ENCODE measurements around the gene MFSD12.

The MFSD12 gene

DNA sequence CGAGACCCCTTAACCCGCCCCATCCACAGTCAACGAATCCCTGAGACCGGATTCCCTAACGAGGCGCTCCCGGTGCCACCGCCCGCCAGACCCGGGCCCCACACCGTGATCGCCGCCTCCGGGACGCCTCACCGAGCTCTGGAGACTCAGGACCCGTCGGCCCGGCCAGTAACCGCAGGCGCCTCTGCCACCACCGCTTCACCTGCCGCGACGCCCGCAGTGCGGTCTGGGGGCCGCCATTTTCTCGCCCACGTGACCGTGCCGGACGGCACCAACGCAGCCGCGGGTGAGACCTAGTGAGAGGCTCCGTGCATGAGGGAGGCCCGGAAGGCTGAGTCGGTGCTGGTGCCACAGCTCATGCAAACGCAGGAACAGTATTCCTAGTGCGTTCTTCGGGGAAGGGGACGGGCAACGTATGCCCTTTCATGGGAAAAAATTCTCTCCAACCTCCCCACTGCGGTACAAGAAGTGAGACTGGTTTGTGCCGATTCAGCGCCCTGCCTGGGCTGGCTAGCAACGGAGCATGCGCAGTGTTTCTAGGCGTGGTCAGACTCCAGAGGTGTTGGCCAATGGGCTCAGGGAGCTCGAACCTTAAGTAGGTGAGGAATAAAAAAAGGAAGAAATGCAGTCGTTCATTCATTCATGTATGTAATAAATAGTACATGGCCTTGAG is 56.8 kb downstream of the MFSD12 start, which contains the start of gene DOHH (continued):
- TF ChIP-seq ZFP37 (tag by site-specific recombination; IDR thresholded peaks at IDR 0.05) (peak; percentile 69; the same call in 1 of the 2 replicates), YY2 (tag by site-specific recombination; IDR thresholded peaks at IDR 0.05) (peak; percentile 100), ZNF843 (tag by site-specific recombination; IDR thresholded peaks at IDR 0.05) (peak; percentile 58; the same call in 1 of the 2 replicates), SP3 (tag by site-specific recombination; IDR thresholded peaks at IDR 0.05) (peak; percentile 76), ZNF202 (tag by site-specific recombination; IDR thresholded peaks at IDR 0.05; ENCODE audit: borderline replicate concordance) (no peak), ZNF549 (tag by site-specific recombination; IDR thresholded peaks at IDR 0.05) (no peak), ZNF660 (tag by site-specific recombination; IDR thresholded peaks at IDR 0.05) (0 out of 2 replicates have a peak, but pooled peaks have one; percentile 75), HOXC10 (CRISPR knock-in tag; IDR thresholded peaks at IDR 0.05) (no peak), ZNF394 (tag by site-specific recombination; IDR thresholded peaks at IDR 0.05; ENCODE audit: borderline replicate concordance) (peak; percentile 64), ZBTB17 (tag by site-specific recombination; IDR thresholded peaks at IDR 0.05) (peak; percentile 80), ZNF76 (tag by site-specific recombination; IDR thresholded peaks at IDR 0.05; ENCODE audit: borderline replicate concordance, low read depth) (peak; percentile 93), ZNF391 (tag by site-specific recombination; IDR thresholded peaks at IDR 0.05; ENCODE audit: borderline replicate concordance, low read depth) (peak; percentile 76; the same call in 1 of the 2 replicates)
- TF ChIP-seq, protein P1, sequence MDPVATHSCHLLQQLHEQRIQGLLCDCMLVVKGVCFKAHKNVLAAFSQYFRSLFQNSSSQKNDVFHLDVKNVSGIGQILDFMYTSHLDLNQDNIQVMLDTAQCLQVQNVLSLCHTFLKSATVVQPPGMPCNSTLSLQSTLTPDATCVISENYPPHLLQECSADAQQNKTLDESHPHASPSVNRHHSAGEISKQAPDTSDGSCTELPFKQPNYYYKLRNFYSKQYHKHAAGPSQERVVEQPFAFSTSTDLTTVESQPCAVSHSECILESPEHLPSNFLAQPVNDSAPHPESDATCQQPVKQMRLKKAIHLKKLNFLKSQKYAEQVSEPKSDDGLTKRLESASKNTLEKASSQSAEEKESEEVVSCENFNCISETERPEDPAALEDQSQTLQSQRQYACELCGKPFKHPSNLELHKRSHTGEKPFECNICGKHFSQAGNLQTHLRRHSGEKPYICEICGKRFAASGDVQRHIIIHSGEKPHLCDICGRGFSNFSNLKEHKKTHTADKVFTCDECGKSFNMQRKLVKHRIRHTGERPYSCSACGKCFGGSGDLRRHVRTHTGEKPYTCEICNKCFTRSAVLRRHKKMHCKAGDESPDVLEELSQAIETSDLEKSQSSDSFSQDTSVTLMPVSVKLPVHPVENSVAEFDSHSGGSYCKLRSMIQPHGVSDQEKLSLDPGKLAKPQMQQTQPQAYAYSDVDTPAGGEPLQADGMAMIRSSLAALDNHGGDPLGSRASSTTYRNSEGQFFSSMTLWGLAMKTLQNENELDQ (tag by site-specific recombination; IDR thresholded peaks at IDR 0.05; ENCODE audit: low read depth): no peak
- TF ChIP-seq, protein P2, sequence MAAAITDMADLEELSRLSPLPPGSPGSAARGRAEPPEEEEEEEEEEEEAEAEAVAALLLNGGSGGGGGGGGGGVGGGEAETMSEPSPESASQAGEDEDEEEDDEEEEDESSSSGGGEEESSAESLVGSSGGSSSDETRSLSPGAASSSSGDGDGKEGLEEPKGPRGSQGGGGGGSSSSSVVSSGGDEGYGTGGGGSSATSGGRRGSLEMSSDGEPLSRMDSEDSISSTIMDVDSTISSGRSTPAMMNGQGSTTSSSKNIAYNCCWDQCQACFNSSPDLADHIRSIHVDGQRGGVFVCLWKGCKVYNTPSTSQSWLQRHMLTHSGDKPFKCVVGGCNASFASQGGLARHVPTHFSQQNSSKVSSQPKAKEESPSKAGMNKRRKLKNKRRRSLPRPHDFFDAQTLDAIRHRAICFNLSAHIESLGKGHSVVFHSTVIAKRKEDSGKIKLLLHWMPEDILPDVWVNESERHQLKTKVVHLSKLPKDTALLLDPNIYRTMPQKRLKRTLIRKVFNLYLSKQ (tag by site-specific recombination; IDR thresholded peaks at IDR 0.05; ENCODE audit: borderline replicate concordance): no peak
- TF ChIP-seq, protein P3, sequence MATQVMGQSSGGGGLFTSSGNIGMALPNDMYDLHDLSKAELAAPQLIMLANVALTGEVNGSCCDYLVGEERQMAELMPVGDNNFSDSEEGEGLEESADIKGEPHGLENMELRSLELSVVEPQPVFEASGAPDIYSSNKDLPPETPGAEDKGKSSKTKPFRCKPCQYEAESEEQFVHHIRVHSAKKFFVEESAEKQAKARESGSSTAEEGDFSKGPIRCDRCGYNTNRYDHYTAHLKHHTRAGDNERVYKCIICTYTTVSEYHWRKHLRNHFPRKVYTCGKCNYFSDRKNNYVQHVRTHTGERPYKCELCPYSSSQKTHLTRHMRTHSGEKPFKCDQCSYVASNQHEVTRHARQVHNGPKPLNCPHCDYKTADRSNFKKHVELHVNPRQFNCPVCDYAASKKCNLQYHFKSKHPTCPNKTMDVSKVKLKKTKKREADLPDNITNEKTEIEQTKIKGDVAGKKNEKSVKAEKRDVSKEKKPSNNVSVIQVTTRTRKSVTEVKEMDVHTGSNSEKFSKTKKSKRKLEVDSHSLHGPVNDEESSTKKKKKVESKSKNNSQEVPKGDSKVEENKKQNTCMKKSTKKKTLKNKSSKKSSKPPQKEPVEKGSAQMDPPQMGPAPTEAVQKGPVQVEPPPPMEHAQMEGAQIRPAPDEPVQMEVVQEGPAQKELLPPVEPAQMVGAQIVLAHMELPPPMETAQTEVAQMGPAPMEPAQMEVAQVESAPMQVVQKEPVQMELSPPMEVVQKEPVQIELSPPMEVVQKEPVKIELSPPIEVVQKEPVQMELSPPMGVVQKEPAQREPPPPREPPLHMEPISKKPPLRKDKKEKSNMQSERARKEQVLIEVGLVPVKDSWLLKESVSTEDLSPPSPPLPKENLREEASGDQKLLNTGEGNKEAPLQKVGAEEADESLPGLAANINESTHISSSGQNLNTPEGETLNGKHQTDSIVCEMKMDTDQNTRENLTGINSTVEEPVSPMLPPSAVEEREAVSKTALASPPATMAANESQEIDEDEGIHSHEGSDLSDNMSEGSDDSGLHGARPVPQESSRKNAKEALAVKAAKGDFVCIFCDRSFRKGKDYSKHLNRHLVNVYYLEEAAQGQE (tag by site-specific recombination; IDR thresholded peaks at IDR 0.05): peak; percentile 37; the same call in 1 of the 2 replicates
- TF ChIP-seq, protein P4, sequence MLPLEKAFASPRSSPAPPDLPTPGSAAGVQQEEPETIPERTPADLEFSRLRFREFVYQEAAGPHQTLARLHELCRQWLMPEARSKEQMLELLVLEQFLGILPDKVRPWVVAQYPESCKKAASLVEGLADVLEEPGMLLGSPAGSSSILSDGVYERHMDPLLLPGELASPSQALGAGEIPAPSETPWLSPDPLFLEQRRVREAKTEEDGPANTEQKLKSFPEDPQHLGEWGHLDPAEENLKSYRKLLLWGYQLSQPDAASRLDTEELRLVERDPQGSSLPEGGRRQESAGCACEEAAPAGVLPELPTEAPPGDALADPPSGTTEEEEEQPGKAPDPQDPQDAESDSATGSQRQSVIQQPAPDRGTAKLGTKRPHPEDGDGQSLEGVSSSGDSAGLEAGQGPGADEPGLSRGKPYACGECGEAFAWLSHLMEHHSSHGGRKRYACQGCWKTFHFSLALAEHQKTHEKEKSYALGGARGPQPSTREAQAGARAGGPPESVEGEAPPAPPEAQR (tag by site-specific recombination; IDR thresholded peaks at IDR 0.05): peak; percentile 73; the same call in 1 of the 2 replicates
- TF ChIP-seq, protein P5, sequence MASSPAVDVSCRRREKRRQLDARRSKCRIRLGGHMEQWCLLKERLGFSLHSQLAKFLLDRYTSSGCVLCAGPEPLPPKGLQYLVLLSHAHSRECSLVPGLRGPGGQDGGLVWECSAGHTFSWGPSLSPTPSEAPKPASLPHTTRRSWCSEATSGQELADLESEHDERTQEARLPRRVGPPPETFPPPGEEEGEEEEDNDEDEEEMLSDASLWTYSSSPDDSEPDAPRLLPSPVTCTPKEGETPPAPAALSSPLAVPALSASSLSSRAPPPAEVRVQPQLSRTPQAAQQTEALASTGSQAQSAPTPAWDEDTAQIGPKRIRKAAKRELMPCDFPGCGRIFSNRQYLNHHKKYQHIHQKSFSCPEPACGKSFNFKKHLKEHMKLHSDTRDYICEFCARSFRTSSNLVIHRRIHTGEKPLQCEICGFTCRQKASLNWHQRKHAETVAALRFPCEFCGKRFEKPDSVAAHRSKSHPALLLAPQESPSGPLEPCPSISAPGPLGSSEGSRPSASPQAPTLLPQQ (tag by site-specific recombination; IDR thresholded peaks at IDR 0.05): peak; percentile 84
- TF ChIP-seq, protein P6, sequence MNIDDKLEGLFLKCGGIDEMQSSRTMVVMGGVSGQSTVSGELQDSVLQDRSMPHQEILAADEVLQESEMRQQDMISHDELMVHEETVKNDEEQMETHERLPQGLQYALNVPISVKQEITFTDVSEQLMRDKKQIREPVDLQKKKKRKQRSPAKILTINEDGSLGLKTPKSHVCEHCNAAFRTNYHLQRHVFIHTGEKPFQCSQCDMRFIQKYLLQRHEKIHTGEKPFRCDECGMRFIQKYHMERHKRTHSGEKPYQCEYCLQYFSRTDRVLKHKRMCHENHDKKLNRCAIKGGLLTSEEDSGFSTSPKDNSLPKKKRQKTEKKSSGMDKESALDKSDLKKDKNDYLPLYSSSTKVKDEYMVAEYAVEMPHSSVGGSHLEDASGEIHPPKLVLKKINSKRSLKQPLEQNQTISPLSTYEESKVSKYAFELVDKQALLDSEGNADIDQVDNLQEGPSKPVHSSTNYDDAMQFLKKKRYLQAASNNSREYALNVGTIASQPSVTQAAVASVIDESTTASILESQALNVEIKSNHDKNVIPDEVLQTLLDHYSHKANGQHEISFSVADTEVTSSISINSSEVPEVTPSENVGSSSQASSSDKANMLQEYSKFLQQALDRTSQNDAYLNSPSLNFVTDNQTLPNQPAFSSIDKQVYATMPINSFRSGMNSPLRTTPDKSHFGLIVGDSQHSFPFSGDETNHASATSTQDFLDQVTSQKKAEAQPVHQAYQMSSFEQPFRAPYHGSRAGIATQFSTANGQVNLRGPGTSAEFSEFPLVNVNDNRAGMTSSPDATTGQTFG (tag by site-specific recombination; IDR thresholded peaks at IDR 0.05; ENCODE audit: borderline replicate concordance): peak; percentile 62; the same call in 1 of the 2 replicates
- TF ChIP-seq, protein P7, sequence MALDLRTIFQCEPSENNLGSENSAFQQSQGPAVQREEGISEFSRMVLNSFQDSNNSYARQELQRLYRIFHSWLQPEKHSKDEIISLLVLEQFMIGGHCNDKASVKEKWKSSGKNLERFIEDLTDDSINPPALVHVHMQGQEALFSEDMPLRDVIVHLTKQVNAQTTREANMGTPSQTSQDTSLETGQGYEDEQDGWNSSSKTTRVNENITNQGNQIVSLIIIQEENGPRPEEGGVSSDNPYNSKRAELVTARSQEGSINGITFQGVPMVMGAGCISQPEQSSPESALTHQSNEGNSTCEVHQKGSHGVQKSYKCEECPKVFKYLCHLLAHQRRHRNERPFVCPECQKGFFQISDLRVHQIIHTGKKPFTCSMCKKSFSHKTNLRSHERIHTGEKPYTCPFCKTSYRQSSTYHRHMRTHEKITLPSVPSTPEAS (tag by site-specific recombination; IDR thresholded peaks at IDR 0.05): peak; percentile 56; the same call in 1 of the 2 replicates
- TF ChIP-seq, protein P8, sequence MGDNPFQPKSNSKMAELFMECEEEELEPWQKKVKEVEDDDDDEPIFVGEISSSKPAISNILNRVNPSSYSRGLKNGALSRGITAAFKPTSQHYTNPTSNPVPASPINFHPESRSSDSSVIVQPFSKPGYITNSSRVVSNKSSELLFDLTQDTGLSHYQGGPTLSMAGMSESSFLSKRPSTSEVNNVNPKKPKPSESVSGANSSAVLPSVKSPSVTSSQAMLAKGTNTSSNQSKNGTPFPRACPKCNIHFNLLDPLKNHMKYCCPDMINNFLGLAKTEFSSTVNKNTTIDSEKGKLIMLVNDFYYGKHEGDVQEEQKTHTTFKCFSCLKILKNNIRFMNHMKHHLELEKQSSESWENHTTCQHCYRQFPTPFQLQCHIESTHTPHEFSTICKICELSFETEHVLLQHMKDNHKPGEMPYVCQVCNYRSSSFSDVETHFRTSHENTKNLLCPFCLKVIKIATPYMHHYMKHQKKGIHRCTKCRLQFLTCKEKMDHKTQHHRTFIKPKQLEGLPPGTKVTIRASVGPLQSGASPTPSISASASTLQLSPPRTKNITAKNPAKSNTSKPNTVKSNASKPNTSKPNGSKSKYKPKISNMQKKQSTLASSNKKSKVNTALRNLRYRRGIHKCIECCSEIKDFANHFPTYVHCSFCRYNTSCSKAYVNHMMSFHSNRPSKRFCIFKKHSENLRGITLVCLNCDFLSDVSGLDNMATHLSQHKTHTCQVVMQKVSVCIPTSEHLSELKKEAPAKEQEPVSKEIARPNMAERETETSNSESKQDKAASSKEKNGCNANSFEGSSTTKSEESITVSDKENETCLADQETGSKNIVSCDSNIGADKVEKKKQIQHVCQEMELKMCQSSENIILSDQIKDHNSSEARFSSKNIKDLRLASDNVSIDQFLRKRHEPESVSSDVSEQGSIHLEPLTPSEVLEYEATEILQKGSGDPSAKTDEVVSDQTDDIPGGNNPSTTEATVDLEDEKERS (tag by site-specific recombination; IDR thresholded peaks at IDR 0.05): no peak

Measured in HEK293 (cell line).